GM23248 (cell line): ENCODE measurements around the gene SLFN13. TPM values are rescaled to one million over a fixed set of nuclear protein-coding genes. Genes with fewer than 3 reads are reported as not detected.

Experiments
- DNase-seq: peaks from one replicate; pipeline ENCODE4 v3.0.0-alpha.2; 2015
- H2AFZ ChIP-seq: fragments of 200-600 bp; sonication (generic); 2 replicates; pipeline ENCODE4 v1.6.1; 2016; ENCODE audit warnings: antibody characterized with exemption
- H3F3A ChIP-seq: fragments of 200-600 bp; sonication (generic); 2 replicates; pipeline ENCODE4 v1.6.1; 2016; ENCODE audit warnings: mild to moderate bottlenecking, antibody characterized with exemption, mixed run types; ENCODE audit not compliant: insufficient read depth
- H3K27ac ChIP-seq: fragments of 200-600 bp; sonication (generic); 2 replicates; pipeline ENCODE4 v1.5.1; 2016; ENCODE audit warnings: mild to moderate bottlenecking
- H3K27me3 ChIP-seq: fragments of 200-600 bp; sonication (generic); replicated peaks from 2 replicates; pipeline ENCODE4 v1.6.1; 2016; ENCODE audit warnings: mild to moderate bottlenecking; ENCODE audit not compliant: insufficient read depth
- H3K36me3 ChIP-seq: fragments of 200-600 bp; sonication (generic); 2 replicates; pipeline ENCODE4 v1.6.1; 2016; ENCODE audit warnings: low read depth, mild to moderate bottlenecking
- H3K4me1 ChIP-seq: fragments of 200-600 bp; sonication (generic); 2 replicates; pipeline ENCODE4 v1.6.1; 2016; ENCODE audit warnings: mild to moderate bottlenecking; ENCODE audit not compliant: insufficient read depth
- H3K4me2 ChIP-seq: fragments of 200-600 bp; sonication (generic); one replicate; pipeline ENCODE4 v1.6.1; 2016; ENCODE audit warnings: mild to moderate bottlenecking; ENCODE audit not compliant: unreplicated experiment
- H3K4me3 ChIP-seq: fragments of 200-600 bp; sonication (generic); 2 replicates; pipeline ENCODE4 v1.5.1; 2016; ENCODE audit warnings: mild to moderate bottlenecking
- H3K79me2 ChIP-seq: fragments of 200-600 bp; sonication (generic); 2 replicates; pipeline ENCODE4 v1.6.1; 2016; ENCODE audit warnings: mild to moderate bottlenecking; ENCODE audit not compliant: insufficient read depth
- H3K9ac ChIP-seq: fragments of 200-600 bp; sonication (generic); 2 replicates; pipeline ENCODE4 v1.6.1; 2016; ENCODE audit warnings: mild to moderate bottlenecking
- H3K9me2 ChIP-seq: fragments of 200-600 bp; sonication (generic); 2 replicates; pipeline ENCODE4 v1.6.1; 2016; ENCODE audit warnings: mixed run types, mild to moderate bottlenecking, moderate library complexity; ENCODE audit not compliant: insufficient read depth
- H3K9me3 ChIP-seq: fragments of 200-600 bp; sonication (generic); one replicate; pipeline ENCODE4 v1.6.1; 2017; ENCODE audit warnings: low read depth
- H4K20me1 ChIP-seq: fragments of 200-600 bp; sonication (generic); 2 replicates; pipeline ENCODE4 v1.6.0; 2016; ENCODE audit not compliant: insufficient read depth
- EZH2 ChIP-seq: fragments of 200-600 bp; sonication (generic); IDR thresholded peaks from 2 replicates; pipeline ENCODE4 v1.6.1; 2018; ENCODE audit warnings: antibody characterized with exemption, mild to moderate bottlenecking; ENCODE audit not compliant: insufficient read depth, poor library complexity, severe bottlenecking
- EZH2phosphoT487 ChIP-seq: fragments of 200-600 bp; sonication (generic); IDR thresholded peaks from 2 replicates; pipeline ENCODE4 v1.6.1; 2018; ENCODE audit warnings: antibody characterized with exemption, moderate library complexity, mild to moderate bottlenecking, low read depth; ENCODE audit not compliant: insufficient read depth
- WGBS, 2 experiments: methylation state at CpG; one replicate each; pipeline ENCODE4 v1.1.6; 2015 to 2017; ENCODE audit warnings: low lambda C conversion rate in 2 of 2, low coverage in 1 of 2; ENCODE audit errors: missing lambda C conversion rate in 2 of 2; 5-methylcytosine and 5-hydroxymethylcytosine counted together
- in situ Hi-C: fragments of 300-500 bp; cut with MboI; formaldehyde crosslinking; loops from 2 replicates; pipeline ENCODE4 v1.15.0; 2020
- polyA plus RNA-seq: library from polyadenylated mRNA; unstranded; fragments of >200 nt; fragmentation: Nextera tagmentation; extraction: Ambion mirVana; gene quantifications from 2 replicates; pipeline ENCODE4 v1.2.1, GENCODE V29; 2016
- total RNA-seq: library from RNA; depleted of rRNA; stranded (reverse); fragments of >200 nt; shearing (Covaris generic); gene quantifications from 2 replicates; pipeline ENCODE4 v1.2.3, GENCODE V29; 2014

Gene SLFN13
- total and polyA plus RNA-seq, 2 experiments from 2014 or later, result 1.6 to 4.8 TPM

DNA sequence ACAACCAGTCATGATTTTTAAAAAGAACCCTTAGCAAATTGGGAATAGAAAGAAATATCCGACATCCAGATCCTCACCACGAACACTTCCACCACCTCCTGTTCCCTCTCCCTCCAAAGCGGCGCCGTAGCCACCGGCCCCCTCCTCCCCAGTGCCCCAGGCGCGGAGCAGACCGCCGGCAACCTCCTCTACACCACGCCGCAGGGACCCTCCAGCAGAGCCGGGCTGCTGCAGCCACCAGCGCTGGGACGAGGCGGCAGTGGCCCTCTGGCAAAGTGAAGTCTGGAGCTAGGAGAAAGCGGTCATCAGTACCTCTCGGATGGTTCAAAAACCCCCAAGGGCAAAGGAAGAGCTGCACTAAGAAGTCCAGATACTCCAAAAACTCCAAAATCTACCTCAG, 41.4 kb upstream of the SLFN13 start:
- Histone ChIP-seq H2AFZ (no peak overlapping the region), H4K20me1 (no peaks in the 10 kb centered on the region), H3K4me1 (no peaks in the 10 kb centered on the region), H3K9ac (no peak overlapping the region), H3K9me3 (no peaks in the 10 kb centered on the region), H3K4me3 (no peak overlapping the region), H3K27me3 (peaks cover 78% of the 10 kb centered on the region), H3K36me3 (no peaks in the 10 kb centered on the region), H3K9me2 (no peaks in the 10 kb centered on the region), H3K27ac (no peak overlapping the region), H3K79me2 (no peaks in the 10 kb centered on the region), H3F3A (no peaks in the 10 kb centered on the region), H3K4me2 (no peak overlapping the region)
- TF ChIP-seq EZH2 (peak; percentile 77), EZH2phosphoT487 (no peak)
- WGBS, 2 experiments, result 5 to 15% methylated on average over 18 of the region's 18 CpGs
- no peak for DNase-seq
- in situ Hi-C loops, result no loop called here

DNA sequence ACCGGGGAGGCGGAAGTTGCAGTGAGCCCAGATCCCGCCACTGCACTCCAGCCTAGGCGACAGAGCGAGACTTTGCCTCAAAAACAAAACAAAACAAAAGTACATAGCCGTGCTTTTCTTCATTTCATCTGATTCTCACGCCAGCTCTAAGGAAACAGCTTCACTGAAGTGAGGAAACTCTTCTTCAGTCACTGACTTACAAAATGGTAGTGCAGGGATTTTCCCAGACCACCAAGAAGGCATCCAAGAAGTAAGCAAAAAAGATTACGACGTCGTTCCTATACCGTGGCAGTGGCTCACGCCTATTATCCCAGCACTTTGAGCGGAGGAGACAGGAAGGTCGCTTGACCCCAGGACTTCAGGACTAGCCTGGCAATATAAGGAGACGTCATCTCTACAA, 40.4 kb upstream of the SLFN13 start:
- Histone ChIP-seq H3K4me3 (no peak overlapping the region), H3K9me3 (no peaks in the 10 kb centered on the region), H3K4me2 (no peak overlapping the region), H3K36me3 (no peaks in the 10 kb centered on the region), H3K79me2 (no peaks in the 10 kb centered on the region), H3K4me1 (no peaks in the 10 kb centered on the region), H2AFZ (no peak overlapping the region), H4K20me1 (no peaks in the 10 kb centered on the region), H3F3A (no peaks in the 10 kb centered on the region), H3K27me3 (peaks cover 77% of the 10 kb centered on the region), H3K9ac (no peak overlapping the region), H3K27ac (no peak overlapping the region), H3K9me2 (no peaks in the 10 kb centered on the region)
- no peak for DNase-seq
- in situ Hi-C loops, result no loop called here
- TF ChIP-seq EZH2phosphoT487 (no peak), EZH2 (no peak)
- 37 to 40% methylated on average over 15 of the region's 15 CpGs for WGBS, 2 experiments

DNA sequence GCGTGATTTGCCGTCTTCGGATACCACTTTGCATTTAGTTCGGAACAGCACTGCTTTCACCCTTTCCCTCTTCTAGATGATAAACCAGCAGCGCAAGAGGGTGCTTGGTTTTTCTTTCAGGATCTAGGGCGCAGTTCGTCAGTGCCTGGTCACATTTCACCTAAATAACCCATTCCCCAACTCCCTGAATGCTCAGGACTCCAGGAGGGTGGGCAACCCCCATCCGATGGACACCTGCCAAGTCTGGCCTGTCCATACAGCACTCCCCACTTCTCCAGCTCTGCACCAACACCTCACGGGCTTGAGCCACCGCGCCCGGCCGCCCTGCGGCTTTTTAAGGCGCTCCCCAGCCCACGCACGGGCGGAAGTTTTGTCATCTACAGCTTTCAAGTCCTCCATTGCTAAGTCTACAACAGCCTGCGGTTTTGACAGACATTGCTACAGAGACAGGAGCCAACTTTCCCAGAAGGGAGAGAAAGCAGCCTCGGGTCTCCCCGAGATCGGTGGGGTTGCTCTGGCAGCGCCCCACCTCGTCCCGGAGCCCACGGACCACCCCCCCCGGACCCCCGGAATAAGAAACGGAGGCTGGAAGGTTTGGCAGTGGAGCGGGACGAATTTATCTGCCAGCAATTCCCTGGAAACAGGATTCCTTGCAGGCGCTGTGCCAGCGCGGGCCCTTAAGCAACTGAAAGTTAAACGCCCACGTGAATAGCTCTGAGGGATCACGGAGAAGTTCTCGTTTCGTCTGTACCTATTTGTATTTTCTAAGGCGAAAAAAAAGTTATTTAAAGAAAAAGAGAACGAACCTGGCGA, 38.6 kb upstream of the SLFN13 start:
- H3K36me3 ChIP-seq, result no peaks in the 10 kb centered on the region
- no peaks in the 10 kb centered on the region for H3F3A ChIP-seq
- H3K4me1 ChIP-seq, result no peaks in the 10 kb centered on the region
- H3K4me3 ChIP-seq, result peak overlapping the region; percentile 95
- 13% methylated on average over 42 of the region's 42 CpGs for WGBS, 2 experiments
- DNase-seq, result peak; percentile 91
- peak overlapping the region; percentile 95 for H2AFZ ChIP-seq
- TF ChIP-seq EZH2 (no peak), EZH2phosphoT487 (no peak)
- no peaks in the 10 kb centered on the region for H3K9me3 ChIP-seq
- in situ Hi-C loops, result no loop called here
- H3K9me2 ChIP-seq, result no peaks in the 10 kb centered on the region
- peaks cover 59% of the 10 kb centered on the region for H3K27me3 ChIP-seq
- no peaks in the 10 kb centered on the region for H3K79me2 ChIP-seq
- H4K20me1 ChIP-seq, result no peaks in the 10 kb centered on the region
- peak overlapping the region; percentile 25; the same call in 1 of the 2 replicates for H3K27ac ChIP-seq
- H3K9ac ChIP-seq, result peak overlapping the region; percentile 76
- H3K4me2 ChIP-seq, result peak overlapping the region; percentile 99

DNA sequence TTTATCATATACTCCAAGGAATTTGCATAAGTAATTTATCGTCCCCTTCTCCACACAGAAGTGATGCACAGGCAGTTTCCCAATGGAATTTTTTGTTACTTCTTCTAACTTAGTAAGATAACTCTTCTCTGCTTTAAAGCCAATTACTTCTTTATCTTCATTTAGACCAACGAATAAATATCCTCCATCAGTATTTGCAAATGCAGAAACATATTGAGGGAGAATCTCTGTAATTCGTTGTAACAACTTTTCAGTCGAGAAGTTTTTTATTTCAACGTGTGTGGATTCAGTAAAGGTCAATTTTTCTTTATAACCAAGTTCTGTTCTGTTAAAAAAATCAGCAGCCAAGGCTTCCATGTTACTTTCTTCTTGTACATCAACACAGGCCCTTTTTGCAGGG, 30.7 kb upstream of the SLFN13 start:
- no peak for TF ChIP-seq EZH2phosphoT487
- TF ChIP-seq EZH2, result no peak
- Histone ChIP-seq H3K4me3 (no peak overlapping the region), H3K36me3 (no peaks in the 10 kb centered on the region), H3K79me2 (no peaks in the 10 kb centered on the region), H3K27ac (no peak overlapping the region), H3K9ac (no peak overlapping the region), H3F3A (no peaks in the 10 kb centered on the region), H3K9me2 (no peaks in the 10 kb centered on the region), H3K4me1 (no peaks in the 10 kb centered on the region), H3K4me2 (no peak overlapping the region), H4K20me1 (no peaks in the 10 kb centered on the region), H2AFZ (no peak overlapping the region), H3K27me3 (peaks cover 39% of the 10 kb centered on the region), H3K9me3 (no peaks in the 10 kb centered on the region)
- WGBS, 2 experiments, result 20 to 21% methylated on average over 5 of the region's 5 CpGs
- in situ Hi-C loops, result no loop called here
- no peak for DNase-seq
